Retina (tissue), 1 donor: Measurements from ENCODE around the gene KCNA10.
A peak's percentile ranks its signal among the peaks of the same experiment; 100 is the strongest.
"Not testable (repeated sequence)": the region's sequence is repeated elsewhere in the genome, so short reads cannot be mapped to it uniquely, and the experiment has no call there.

Source experiments
- DNase-seq: peaks from one replicate; pipeline ENCODE4 v3.0.0-alpha.2; 2016

KCNA10 gene

DNA sequence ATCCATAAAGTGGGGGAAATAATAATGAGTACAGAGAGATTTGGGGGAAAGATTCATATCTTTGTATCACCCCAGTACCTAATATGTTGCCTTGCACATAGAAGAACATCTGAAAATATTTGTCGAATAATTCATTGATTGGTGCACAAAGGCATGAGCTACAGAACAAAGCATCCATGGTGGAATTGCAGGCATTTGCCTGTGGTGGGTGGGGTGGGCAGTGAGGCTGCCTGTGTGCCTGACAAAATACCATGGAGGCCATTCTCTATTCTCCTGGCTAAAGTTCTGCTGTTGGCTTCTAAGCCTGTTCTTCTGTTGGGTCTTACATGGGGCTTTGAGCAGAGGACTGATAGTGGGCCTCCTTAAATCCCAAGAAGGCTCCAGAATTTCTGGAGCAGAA is 10.0 kb upstream of the KCNA10 start:
- DNase-seq, result no peak

DNA sequence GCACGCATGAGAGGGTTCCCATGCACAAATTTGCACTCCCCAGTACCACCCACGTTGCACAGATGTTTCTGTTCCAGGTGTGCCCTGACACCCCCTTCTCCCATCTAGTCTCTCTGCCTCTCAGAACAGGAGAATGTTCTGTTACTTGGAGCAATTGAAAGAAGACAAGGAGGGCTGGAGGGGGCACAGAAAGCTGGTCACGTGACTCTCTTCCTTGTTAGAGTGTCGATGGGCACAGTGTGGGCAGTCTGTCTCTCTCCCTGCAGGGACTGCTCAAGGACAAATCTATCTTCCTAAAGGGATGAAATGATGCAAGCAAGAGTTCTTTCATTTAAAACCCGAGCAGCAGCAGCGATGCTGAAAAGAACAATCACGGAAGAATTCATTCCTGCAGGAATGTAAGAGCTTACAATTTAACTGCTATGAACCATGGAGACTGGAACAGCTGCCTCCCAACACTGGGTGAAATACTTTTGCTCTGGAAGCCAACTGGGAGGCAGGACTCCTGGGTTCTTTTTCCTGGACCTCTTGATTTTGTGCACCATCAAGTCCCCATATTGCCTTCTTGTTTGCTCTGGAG is 7.3 kb upstream of the KCNA10 start:
- no peak for DNase-seq

DNA sequence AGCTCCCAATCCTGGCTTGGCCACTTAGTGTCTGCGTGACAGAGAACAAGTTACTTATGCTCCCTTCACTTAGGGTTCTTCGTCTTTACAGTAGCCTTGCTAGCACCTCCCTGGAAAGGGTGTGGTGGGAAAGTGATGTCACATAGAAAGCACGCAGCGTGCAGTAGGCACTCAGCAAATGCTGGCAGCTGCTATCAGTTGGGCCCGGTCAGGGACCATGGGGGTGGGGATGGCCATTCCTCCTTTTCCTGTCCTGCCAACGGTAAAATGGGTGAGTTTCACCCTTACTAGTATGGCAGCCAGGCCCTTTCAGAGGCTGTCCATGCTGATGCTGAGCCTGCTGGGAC is 6.2 kb upstream of the KCNA10 start:
- no peak for DNase-seq

DNA sequence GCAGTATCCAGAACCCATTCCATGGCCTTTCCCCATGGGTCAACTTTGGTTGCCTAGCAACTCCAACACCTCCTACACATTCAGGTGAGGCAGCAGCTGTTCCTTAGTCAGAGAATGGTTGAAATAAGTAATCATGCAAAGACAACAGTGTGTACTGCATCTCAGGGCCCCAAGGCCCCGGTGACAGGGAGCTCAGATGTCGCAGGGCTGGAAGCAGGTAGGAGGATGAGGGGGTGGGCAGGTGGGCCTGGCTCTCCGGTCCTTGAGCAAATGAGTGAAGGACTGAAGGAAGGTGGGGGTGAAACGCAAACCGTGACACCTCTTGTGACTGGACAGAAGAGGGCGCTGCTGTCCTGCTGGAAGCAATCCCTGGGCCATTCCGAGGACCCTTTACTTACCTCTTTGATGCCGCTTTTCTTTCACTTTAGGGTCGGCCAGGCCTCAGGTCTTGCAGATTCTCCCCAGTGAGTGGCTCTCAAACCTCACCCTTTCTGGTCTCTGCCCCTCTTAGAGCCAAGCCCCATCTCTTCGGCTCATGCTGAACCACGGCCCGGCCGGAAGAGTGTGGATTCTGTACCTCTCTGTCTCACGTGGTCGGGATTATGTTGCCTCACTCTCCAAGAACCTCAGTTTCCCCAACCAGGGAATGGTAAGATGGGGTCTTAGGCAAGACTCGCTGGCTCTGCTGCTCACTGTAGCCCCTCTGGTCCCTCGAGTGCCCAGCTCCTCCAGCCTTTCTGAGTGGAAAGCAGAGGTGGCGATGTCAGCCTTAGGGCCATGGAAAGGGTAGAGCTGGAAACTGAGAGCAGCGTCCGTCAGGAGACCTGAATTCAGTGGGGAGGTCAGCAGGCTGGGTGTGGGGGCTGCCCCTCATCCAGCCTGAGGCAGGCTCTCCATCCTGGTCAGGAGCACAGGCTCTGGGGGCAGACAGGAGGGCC is 5.6 kb upstream of the KCNA10 start:
- peak; percentile 84 for DNase-seq

DNA sequence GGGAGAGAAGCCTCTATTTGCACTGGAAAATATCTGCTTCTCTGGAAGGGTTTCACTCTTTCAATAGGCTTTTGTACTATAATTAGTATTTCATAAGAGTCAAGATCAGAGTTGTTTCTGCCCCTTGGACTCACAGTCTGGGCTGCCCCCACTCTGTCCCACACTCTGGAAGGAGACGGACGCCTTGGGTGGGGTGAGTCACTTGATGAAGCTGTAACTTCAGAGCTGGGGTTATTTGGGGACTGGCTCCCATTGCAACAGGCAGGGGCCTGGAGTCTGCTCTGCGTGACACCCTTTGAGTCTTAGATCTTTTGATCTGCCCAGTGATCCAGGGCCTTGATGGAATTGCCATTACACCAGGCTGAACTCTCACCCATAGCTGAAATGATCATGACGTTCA is 4.0 kb upstream of the KCNA10 start:
- no peak for DNase-seq

DNA sequence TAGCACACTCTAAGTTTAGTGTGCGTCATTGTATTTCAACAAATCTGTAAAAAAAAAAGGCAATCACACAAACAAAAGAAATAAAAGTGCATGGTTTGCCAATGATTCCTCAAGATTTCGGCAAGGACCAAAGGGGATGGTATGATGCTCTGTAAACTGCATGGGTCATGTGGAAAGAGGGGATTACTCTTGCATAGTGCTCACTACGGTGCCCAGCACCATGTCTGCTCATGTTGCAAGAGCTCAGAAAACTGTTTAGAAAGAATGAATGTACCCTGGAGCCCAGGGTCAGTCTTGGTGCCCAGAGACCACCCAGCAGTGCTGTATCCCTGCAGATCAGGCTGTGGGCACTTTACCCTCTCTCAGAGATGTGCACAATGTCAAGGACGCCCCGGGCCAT is 3.6 kb upstream of the KCNA10 start:
- no peak for DNase-seq

DNA sequence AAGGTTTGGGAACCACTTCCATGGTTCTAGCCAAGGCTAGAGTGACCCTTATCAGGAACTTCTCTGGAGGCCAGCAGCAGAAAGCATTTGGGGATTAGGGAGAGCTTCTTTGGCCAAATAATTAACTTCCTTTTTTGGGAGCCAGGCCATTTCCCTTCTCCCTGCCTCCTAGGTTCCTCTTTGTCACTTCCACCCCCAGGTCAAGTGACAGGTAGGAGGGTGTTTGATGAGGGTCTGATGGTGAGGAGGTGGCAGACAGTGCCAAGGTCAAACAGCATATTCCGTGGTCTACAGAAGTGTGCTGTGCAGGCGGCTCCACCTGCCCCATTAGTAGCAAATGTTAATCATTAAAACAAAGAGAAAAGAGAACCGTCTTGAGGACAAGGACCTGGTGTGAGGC is 1.9 kb upstream of the KCNA10 start:
- no peak for DNase-seq

DNA sequence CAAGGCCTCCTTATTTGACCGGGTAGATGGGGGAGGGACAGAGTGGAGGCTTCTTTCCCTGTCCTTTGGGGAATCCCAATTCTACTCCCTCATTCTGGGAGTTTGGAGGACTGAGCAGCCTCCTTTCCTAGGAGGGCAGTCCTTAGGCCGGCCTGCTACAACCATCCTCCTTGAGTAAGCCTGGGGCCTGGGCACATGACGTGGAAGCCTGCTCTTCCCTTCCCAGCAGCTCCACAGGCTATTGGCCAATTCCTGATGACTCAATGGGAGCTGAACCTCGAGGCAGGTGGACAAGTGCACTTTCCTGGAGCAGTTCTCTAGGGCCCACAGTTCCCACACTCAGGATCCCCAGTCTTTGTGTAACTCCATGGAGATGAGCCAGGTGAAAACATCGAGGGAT is 3.1 kb downstream of the KCNA10 start:
- DNase-seq, result no peak

DNA sequence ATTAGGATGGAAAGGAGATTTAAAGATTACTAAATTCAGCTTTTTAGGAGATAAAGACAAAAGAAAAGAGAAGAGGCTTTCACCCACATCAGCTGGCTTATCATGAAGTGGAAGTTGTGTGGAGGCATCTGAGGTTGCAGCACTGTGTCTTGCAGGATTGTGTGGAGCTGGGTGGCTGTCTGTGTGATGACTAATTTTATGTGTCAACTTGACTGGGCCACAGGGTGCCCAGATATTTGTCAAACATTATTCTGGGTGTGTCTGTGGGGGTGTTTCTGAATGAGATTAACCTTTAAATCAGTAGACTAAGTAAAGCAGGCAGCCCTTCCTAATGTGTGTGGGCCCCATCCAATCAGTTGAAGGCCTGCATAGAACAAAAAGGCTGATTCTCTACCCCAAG is 3.9 kb downstream of the KCNA10 start:
- DNase-seq, result no peak

DNA sequence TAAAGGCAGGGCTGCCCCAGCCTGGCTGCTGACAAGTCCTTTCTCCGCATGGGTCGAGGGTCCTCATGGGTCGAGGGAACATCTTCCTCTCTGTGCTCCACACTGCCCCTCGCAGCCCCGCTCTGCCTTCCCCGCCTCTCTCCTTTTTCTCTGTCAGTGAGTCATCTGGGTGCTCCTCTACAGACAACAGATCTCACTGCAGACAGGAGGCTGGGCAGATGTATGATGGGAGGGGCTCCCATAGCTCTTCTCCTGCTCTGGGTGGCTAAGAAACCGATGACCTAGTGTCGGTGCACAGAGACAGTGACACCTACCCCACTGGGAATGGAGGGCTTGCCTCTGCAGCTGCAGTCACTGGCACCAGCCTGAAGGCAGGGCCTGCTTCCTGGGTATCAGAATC is 5.5 kb downstream of the KCNA10 start:
- no peak for DNase-seq

DNA sequence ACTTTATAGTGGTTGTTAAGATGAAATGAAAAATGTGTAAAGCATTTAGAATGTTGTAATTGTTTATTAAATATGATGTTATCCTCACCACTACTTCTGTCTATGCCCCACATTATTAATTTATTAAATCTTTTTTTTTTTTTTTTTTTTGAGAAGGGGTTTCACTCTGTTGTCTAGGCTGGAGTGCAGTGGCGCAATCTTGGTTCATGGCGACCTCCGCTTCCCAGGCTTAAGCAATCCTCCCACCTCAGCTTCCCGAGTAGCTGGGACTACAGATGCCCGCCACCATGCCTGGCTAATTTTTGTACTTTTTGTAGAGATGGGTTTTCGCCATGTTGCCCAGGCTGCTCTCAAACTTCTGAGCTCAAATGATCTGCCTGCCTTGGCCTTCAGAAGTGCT is 7.5 kb downstream of the KCNA10 start:
- no peak for DNase-seq

DNA sequence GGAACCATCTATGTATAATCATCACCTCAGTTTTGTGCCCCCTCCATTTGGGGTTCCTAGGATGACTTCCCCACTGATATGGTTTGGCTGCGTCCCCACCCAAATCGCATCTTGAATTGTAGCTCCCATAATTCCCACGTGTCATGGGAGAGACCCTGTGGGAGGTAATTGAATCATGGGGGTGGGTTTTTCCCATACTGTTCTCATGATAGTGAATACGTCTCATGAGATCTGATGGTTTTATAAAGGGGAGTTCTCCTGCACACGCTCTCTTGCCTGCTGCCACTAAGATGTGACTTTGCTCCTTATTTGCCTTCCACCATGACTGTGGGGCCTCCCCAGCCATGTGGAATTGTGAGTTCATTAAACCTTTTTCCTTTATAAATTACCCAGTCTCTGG is 8.1 kb downstream of the KCNA10 start:
- DNase-seq, result not testable (repeated sequence)

DNA sequence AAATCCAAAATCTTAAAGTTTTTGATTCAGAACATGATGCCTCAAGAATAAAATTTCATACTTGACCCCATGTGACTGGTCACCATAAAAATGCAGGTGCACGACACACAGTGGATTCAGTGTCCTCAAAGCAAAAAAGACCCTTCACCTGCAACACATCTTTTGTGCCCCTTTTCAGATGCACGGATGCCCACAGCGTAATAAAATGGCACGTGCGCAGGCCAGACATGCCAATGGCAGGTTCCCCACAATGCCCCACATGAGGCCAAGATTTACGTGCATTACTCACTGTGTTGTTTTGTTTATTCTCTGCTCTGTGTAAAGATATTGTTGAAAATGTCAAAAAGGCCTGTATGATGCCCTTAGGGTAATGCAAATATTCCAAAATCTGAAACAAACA is 9.3 kb downstream of the KCNA10 start:
- no peak for DNase-seq

DNA sequence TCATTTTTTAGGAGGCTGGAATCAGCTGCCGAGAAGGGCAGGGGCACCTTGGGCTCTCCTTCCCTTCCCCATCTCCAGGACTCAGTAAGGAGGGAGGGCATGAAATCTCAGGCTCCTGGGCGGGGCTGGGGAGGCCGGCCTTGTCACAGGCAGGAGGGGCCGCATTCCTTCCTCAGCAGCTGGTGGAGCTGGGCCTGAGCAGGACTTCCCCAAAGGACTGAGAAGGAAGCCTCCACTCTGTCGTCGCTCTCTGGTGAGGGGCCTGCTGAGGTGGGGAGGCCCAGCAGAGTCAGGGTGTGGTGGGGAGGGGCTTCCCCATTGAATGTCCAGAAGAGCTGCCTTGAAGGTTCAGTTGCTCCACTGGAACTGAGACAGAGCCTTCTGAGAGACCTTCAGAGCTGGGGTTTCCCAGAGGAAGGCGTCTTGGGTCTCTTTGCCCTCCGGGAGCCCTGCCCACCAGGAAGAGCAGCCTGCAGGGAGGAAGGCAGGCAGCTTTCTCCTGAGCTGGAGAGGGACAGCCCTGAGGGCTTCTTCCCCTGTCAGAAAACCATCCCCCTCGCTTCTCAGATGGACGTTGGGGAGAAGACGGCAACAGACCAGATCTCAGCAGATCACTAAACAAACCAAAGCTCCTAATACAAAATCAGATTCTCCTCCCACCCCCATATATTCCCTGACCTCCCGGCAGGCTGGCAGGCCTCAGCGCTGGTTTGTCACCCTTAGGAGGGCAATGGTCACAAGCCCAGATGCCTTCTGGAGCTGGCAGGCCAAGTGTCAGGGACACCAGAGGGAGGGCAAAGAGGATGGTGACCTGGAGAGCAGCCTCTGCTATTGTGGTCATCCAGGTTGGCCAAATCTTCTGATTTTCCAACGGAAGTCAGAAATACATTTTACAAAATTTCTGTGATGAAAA is 10.7 kb downstream of the KCNA10 start:
- no peak for DNase-seq

DNA sequence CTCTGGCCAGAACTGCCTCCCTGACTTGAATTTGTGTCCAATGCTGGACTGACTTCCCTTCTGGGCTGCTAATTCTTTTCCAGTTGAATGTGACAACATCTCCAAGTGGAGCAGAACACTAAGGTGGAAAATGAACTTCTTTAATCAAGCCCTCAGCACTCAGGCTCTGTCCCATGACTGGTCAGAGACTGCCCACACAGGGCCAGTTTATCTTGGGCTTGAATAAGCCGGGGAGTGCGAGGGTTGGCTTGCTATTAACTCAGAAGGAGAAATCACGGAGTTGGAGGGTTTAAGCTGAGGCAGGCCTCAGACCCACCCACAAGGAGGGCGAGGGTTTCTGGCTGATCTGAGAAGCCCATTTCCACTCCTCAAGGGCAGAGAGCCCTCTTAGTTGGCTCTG is 12.4 kb downstream of the KCNA10 start:
- DNase-seq, result no peak

DNA sequence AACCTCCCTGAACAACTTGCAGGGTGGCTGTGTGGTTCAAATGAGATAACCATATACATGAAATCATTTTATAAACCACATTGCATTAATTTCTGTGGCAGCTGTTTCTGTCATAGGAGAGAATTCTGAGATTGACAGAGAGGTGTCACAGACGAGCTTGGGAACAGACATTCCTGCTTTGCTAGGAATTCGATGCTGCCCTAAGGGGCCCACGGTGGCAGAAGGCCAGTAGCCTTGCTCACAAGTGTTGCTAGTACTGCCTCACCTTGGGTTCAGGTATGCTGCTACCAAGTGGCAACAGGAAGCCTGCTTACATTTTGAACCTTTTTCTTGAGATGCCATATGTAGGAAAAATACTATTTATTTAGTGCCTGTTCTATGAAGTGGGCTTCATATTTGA is 13.4 kb downstream of the KCNA10 start:
- DNase-seq, result no peak

DNA sequence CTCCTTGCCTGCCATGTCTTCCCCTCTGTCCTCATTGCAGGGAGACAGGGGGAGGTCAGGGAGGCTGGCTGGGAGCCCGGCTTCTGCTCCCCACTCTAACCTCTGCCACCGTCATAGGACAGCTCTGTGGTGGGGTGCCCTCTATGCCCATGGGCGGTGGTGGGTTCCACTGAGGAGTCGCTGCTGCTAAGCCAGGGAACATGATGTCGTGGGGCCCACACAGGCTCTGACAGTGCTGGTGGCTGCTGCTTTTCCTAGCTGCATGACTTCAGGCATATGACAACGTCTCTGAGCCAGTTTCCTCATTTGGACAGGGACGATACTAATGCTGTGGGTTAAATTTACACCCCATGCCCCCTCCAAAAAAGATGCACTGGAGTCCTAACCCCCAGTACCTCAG is 14.7 kb downstream of the KCNA10 start:
- DNase-seq, result no peak

DNA sequence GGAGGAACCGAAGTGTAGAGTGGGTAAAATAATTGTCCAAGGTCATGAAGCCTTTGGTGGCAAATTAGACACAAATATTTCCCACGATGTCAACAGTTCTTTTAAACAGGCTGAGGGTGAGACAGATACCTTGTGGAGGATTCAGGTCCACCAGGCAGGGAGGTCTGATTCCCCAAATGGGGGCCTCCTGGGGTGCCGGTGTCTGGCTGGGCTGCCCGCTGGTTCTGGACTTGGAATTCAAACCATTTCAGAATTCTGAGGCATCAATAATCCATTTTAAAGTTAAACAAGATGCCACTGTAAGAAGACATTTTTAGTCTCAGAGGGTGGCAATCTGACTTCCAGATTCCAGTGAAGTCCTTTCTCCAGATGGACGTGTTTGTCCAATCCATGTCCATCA is 15.5 kb downstream of the KCNA10 start:
- no peak for DNase-seq

DNA sequence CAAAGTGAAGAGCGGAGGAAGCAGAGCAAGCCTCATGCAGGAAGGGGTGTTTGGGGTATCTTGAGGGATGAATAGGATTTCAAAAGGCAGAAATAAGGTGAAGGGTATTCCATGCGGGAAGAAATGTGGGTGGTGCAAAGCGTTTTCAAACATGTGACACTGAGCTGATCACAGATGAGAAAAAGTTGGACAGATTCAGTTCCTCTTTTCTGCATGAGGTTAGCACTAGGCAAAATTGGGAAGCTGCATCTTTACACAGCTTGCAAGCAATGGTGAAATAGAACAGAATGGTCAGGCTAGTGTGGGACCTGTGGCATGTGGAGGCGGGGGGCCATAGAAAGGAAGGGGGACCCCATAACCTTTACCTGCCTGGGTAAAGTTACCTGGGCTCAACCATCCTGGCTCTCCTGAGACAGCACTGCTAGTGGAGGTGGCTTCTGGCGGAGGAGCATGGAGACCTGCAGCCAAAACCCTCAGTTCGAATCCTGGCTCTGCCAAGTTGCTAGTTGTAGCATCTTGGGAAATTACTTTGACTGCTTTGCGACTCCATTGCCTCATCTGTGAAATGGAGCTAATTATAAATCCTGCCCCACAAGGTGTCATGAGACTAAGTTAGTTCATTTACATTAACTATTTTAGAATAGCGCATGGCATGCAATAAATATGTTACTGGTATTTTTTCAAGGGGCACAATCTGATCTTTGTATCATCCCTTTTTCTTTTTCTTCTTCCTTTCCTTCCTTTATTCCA is 16.4 kb downstream of the KCNA10 start:
- DNase-seq, result no peak

DNA sequence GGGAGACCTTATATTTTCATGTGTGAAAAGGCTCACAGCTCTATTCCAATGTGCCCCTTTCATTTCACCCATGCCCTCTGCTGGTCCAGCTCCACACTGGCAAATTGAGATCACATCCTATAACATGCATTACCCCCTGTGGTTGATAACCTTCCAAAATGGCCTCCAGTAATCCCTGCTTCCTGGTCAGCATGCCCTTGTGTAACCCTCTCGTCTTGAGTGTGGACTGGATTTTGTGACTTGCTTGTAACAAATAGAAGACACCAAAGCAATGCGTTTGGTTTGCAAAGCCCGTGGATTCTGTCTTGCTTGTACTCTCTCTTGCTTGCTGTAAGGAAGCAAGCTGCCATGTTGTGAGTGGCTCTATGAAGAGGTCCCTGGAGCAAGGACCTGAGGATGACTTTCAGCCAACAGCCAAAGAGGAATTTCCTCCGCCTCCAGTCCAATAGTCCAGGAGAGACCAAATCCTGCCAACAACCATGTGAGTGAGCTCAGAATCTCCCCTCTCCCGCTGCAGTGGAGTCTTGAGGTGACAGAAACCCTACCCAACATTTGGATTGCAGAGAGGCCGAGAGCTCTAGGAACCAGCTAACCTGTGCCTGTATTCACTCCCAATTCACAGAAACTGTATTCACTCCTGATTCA is 17.4 kb downstream of the KCNA10 start:
- no peak for DNase-seq

DNA sequence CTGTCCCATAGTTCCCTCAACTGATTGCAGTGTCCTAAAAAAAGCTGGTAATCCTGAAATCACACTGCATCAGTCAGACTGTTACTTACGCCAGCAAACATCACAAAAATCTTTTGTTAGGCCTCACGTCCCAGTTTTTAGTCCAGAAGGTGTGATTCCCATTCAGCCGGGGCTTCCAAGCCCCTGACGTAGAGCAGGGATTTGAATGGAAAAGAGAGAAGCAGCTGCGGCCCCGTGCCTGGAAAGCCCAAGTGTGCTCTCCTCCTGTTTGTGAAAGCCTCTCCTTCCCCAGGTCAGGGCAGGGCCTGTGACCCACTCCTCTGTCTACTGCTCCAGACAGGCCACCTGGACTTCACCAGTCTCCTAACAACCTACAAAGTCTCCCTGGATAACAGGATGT is 20.7 kb downstream of the KCNA10 start:
- no peak for DNase-seq

DNA sequence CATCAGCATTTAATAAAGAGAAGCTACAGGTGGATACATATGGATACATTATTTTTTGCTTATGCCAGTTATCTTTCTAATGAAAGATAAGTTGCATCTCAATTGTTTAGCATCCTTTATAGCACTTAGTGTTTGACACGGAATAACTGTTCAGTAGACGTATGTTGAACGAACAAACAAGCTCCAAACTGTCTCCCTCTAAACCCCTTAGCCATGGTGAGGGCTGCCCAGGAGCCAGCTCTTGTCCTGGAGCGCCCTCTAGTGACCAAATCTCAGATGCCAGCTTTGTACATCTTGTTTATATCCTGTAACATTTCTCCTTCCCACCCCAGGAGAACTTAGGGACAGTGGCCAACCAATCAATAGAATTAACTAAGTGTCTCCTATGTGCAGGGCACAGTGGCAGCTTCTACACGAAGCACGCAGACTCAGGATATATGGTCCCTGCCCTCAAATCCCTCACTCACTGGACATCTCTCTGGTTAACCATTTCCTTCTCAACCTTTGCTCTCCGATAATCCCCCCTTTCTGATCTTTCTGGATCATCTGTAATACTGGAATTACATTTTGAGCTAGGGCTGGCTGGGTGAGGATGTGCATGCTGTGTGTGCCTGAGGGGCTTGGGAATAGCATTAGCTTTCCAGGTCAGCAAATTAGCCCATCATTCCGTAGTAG is 22.9 kb downstream of the KCNA10 start:
- DNase-seq, result peak; percentile 89
